SW480 (cell line): ENCODE results near the gene DDX52.
"Not testable (repeated sequence)": the region's sequence is repeated elsewhere in the genome, so short reads cannot be mapped to it uniquely, and the experiment has no call there.

Experiments used
- DNase-seq: peaks from one replicate; pipeline ENCODE4 v3.0.0-alpha.2; 2016; ENCODE audit warnings: low spot score

DDX52 gene

GRCh38 chr17:37643118-37643766, at the start of gene DDX52:
DDX52 (minus strand) TSS chr17:37643446; CDS start chr17:37643420, 26 bp downstream.
- peak; percentile 93 for DNase-seq

GRCh38 chr17:37691807-37692206, 48.6 kb upstream of the DDX52 start:
- DNase-seq: no peak

GRCh38 chr17:37689317-37689716, 46.1 kb upstream of the DDX52 start:
- DNase-seq: no peak

GRCh38 chr17:37683454-37683984, 40.3 kb upstream of the DDX52 start:
- DNase-seq: peak; percentile 85

- no peak for DNase-seq
Measured at GRCh38 chr17:37682007-37682406, 38.8 kb upstream of the DDX52 start.

GRCh38 chr17:37679995-37680394, 36.7 kb upstream of the DDX52 start:
- DNase-seq: not testable (repeated sequence)

GRCh38 chr17:37678036-37678435, 34.8 kb upstream of the DDX52 start:
- no peak for DNase-seq

- DNase-seq: no peak
Measured at GRCh38 chr17:37677021-37677420, 33.8 kb upstream of the DDX52 start.

GRCh38 chr17:37676115-37676925, 33.1 kb upstream of the DDX52 start:
- peak; percentile 76 for DNase-seq

GRCh38 chr17:37674511-37674910, 31.3 kb upstream of the DDX52 start:
- no peak for DNase-seq

- no peak for DNase-seq
Measured at GRCh38 chr17:37673386-37673785, 30.1 kb upstream of the DDX52 start.

- DNase-seq: no peak
Measured at GRCh38 chr17:37672548-37673078, 29.4 kb upstream of the DDX52 start.

GRCh38 chr17:37671824-37672547, 28.7 kb upstream of the DDX52 start:
- DNase-seq: peak; percentile 58

- no peak for DNase-seq
Measured at GRCh38 chr17:37671028-37671823, 28.0 kb upstream of the DDX52 start.

GRCh38 chr17:37667039-37667438, 23.8 kb upstream of the DDX52 start:
- no peak for DNase-seq

GRCh38 chr17:37664214-37664613, 21.0 kb upstream of the DDX52 start:
- no peak for DNase-seq

- no peak for DNase-seq
Measured at GRCh38 chr17:37662353-37662752, 19.1 kb upstream of the DDX52 start.

GRCh38 chr17:37661400-37662014, 18.3 kb upstream of the DDX52 start:
- no peak for DNase-seq

GRCh38 chr17:37659925-37660324, 16.7 kb upstream of the DDX52 start:
- DNase-seq: no peak

GRCh38 chr17:37657202-37657601, 14.0 kb upstream of the DDX52 start:
- DNase-seq: no peak

GRCh38 chr17:37651849-37652248, 8.6 kb upstream of the DDX52 start:
- DNase-seq: no peak
